ENCODE data around the gene SPRR4. TPM values are rescaled to one million over a fixed set of nuclear protein-coding genes. Genes with fewer than 3 reads are reported as not detected.

Gene SPRR4, protein sequence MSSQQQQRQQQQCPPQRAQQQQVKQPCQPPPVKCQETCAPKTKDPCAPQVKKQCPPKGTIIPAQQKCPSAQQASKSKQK
- not detected for total RNA-seq
- long read RNA-seq = 0 reads

DNA sequence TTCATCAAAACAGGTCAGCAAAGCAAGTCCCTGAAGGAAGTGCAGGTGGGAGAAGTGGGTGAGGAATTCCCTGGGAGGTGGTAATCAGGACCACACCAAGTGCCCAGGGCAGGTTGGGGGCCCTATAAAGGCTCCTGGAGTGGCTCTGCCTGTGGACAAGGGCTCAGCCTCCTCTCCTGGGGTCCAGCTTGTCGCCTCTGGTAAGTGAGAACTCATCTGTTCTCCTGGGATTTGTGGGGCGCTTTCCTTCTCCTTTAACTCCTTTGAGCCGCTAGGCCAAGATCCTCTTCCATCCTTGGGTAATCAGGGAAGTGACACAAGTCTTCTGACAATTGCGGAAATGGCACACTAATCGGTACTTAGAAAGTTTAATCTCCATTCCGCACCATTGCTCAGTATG lies at the start of gene SPRR4:
TSS of gene SPRR4 (plus strand) at position 154 of the 400 bp plus-strand sequence. CDS start 1,243 bp downstream, outside the sequence.
- DNase-seq (ENCODE audit: low spot score) = no peak

DNA sequence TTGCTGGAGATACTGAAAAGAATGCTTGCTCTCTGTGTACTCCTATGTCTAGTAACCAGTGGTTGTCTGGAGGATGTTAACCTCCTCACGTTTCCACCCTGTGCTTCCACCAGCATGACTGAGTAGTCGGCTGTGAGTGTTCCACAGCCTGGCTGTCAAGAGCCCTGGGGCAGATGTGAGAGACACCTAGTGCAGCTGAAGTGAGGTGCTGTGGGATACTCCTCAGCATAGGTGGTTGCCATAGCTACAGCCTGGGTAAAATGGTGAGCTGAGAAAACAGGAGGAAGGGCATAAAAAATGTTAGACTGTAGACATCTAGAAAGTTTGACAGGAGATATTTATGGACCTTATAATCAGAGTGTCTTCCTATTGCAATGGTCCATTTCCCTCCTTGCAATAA lies 46.3 kb upstream of the SPRR4 start:
- DNase-seq (ENCODE audit: low spot score) = no peak

DNA sequence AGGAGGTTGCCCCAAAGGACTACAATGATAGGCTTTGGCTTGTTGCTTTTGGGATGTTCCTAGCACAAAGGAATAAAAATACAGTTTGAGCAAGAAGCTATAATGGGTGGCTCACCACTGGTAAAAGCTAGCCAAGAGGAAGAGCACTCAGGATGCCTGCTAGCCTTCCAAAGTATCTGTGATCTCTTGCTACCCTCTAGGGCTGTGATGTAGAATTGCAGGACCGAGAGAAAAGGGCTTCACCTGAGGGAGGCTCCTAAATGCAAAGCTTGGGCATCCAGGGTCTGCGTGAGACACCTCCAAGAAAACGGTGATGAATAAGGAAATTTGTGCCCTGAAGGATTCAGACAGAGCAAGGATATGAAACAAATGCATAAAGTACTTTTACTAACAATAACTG lies 44.4 kb upstream of the SPRR4 start:
- DNase-seq (ENCODE audit: low spot score) = no peak

DNA sequence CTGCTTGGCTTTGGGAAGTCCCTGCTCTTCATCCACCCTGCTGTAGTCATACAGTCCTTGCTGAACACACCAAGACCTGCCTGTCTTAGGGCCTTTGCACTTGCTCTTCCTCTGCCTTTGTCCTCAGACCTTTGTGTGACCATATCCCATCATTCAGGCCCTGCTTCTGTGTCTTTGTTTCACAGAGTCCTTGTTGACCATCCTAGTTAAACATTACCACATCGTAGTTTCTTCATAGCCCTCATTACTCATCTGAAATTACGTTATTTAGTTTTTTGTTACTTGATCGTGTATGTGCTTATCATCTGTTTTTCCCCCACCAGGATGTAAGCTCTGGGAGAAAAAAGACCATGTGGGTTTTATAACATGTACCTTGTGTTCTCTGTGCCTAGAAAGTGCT lies 41.8 kb upstream of the SPRR4 start:
- DNase-seq (ENCODE audit: low spot score) = no peak

DNA sequence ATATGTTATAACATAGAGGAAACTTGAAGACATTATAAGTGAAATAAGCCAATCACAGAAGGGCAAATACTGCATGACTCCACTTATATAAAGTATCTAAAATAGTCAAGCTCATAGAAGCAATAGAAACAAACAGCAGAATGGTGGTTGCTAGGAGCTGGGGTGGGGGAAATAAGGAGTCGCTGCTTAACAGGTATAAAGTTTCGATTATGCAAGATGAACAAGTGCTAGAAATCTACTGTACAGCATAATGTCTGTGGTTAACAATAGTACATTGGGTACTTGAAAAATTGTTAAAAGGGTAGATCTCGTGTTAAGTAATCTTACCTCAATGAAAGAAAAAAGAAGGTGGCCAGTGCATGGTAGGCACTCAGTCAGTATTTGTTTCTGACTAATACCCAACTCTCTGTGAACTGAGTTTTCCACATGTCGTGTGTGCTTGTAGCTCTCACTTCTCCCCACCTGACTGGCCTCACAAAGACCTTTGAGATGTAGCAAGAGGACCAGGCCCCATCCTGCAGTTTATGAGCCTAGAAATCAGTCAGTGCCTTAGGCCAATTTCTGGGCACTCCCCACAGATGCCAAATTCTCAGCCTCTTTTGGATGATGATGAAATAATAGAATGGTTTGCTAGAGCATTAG lies 38.2 kb upstream of the SPRR4 start:
- no peak for DNase-seq (ENCODE audit: low spot score)

DNA sequence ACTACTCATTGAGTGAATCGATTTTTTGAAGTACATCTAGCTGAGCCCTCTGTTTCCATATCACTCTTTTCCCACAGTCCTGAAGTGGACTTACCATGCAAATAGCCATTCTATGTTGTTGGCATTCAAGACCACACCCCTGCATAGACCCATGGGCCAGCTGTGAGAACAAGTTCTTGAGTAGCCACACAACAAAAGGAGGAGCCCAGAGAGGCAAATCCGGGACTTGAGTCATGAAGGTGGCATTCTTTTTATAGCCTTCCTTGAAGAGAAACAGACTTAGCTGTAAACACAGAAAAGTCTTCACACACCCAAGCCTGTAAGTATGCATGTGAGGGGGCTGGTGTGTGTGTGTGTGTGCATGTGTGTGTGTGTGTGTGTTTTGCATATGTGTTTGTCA lies 37.3 kb upstream of the SPRR4 start:
- DNase-seq (ENCODE audit: low spot score) = no peak

DNA sequence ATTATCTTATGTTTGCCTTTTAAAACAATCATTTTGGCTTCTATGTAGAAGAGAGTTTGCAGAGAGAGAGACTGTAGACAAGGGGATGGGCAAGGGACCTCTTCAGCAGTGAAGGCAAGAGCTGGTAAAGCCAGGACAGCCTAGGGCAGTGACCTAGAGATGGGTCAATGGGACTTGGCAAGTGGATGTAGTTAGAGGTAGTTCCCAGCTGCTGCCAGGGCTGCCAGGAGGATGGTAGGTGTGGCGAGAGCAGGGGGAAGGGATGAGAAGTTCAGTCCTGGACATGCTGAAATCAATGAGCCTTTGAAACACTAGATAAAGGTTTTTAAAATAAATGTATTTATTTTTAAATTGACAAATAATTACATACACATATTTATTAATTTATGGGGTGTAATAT lies 29.8 kb upstream of the SPRR4 start:
- no peak for DNase-seq (ENCODE audit: low spot score)

DNA sequence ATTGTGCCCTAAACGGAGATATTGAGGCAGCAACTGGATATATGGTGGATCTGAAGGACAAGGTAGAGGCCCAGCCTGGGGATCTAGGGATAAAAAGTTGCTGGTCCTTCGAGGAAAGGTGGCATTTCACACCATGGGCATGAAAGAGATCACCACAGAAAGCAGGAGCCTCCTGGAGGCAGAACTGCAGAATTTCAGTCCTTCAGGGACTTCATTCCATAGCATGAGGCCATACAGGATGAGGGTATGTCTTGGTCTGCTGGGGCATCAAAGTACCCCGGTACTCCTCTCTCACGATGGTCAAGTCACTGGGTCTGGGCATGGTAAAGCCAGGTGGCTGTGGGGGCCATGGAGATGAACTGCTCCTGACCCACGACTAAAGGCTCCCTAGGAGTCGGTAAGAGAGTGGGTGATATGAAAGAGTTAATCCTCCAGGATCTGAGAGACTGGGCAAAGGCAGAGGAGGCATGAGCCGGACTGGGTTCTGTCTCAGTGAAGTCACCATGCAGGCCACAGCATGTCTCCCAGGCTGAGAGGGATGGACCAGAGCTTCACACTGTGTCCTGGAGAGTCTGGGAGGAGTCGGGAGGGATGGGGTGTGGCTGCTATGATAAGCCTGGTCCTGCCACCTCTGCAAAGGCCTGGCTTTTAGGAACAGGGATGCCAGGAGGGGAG lies 29.3 kb upstream of the SPRR4 start:
- DNase-seq (ENCODE audit: low spot score) = no peak

DNA sequence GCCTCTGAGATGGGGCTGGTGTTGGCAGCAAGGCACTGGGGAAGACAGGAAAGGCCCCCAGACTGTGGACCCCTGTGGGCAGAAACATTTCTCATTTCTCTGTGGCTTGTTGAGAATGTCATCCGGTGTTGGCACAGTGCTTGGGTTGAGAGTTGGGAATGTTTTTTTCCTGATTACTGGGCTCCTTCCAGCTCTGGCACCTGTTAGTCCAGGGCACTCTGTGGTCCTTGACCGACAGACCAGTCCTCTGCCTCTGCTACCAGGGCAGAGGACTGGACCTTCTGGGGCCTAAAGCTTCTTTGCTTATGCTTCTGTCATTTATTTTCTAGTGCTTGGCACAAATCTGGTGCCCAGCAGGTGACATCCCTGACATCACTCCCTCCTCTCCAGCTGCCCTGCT lies 28.3 kb upstream of the SPRR4 start:
- no peak for DNase-seq (ENCODE audit: low spot score)

DNA sequence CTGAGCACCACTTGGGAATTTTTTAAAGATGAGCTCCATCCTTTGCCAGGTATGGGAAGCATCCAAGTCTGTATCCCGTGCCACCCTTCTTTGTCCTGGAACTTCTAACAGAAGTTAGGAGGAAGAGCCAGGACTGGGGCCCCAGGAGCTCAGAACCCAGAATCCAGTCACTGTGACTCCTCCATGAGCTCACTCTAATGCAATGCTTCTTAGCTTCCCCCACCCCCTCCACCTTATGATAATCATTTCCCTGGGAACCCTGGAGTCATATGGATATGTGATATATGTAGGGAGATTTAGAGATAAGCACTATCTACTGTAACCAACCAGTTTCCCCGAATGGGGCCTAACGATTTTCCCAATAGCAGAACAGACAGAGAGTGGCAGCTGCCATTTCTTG lies 24.2 kb upstream of the SPRR4 start:
- DNase-seq (ENCODE audit: low spot score) = no peak

DNA sequence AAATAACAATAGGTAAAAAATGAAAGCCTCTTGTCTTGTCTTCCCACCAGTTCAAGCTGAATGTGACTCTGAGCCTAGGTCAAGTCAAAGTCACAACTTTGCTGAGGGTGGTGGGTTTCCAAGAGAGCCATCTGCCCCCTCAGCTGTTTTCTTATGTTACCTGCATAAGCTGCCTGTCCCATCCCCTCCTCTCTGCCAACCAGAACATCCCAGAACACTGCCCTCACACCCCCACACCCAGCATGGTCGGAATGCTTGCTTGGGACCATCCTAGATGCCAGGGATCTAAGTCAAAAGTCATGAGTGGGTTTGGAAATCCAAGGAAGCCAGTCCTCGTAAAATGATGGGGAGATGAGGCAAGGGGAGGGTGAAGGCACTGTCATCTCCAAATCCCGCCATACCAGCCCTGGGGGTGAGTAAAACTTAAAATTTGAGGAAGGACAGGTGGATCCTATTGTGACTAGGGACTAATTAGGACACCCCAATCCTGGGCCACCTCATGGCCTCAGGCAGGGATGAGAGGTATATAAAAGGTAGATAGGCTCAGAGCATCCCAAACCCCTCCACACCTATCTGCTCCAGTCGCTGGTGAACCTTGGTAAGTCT lies 23.7 kb upstream of the SPRR4 start, which contains the start of gene SPRR5:
TSS of gene SPRR5 (plus strand) at position 556 of the 606 bp plus-strand sequence. CDS start 1,349 bp downstream, outside the sequence.
- no peak for DNase-seq (ENCODE audit: low spot score)

DNA sequence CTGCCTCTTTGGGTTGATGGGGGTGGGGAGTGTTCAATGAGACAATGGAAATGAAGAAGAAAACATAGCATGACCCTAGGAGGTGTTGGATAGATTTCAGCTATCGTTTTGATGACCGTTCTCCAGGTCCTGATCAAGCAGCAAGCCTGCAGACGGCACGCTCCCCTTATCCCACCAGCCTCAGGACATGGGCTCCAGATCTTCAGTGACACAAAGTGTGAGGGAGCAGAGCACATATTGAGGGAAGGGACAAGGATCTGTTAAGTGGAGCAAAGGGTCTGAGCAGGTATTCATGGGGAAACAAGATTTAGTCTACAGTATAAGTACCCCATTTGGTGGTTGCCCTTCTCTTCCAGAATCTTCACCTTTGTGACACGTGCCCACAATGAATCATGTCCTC lies 18.7 kb upstream of the SPRR4 start:
- no peak for DNase-seq (ENCODE audit: low spot score)

DNA sequence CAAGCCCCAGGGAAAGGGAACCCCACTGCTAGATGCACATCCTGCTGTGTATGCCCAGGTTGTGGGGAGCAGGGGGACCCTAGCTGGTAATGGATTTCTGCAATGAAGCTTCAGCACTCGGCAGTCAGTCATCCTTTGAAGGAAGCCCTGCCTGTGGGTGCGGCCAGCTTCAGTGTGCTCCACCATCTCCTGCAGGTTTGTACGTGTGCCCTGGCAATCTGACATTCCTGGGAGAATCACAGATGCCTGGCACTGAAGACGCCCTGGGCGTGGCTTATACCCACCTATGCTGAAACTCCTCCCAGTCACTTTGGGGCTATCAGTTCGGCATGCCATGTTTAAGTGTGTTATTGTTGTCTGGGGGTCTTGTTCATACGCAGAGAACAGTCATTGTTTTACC lies 16.7 kb upstream of the SPRR4 start:
- no peak for DNase-seq (ENCODE audit: low spot score)

DNA sequence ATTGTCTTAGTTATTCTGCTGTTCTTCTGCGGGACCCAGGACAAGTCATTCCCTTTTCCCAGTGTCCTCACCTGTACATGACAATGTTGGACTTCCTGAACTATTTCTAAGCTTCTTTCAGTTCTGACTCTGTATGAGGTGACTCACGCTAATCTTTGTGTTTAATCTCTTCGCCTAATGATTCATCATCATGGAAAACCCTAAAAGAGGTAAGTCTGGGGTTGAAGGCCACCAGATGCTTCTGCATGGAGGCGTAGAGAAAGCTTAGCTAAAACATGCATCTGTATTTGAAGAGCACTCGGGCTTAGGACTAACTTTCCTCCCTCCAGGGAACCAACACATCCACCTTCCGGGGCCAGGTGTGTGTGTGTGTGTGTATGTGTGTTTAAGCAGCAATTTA lies 16.0 kb upstream of the SPRR4 start:
- no peak for DNase-seq (ENCODE audit: low spot score)

DNA sequence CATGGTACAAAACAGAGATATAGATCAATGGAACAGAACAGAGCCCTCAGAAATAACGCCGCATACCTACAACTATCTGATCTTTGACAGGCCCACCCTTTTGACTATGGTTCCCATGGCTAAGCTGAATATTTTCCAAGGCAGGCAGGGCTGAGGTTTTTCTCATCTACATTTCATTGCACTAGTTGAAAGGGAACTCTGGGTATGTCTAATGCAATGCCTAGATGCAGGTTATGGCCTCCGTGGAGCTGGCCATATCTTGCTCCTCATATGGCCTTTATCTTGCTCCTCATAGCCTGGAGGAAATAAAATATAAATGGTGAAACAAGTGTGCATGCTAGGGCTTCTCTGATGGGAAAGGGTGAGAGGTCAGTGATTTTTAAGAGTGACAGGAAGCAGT lies 12.9 kb upstream of the SPRR4 start:
- no peak for DNase-seq (ENCODE audit: low spot score)

DNA sequence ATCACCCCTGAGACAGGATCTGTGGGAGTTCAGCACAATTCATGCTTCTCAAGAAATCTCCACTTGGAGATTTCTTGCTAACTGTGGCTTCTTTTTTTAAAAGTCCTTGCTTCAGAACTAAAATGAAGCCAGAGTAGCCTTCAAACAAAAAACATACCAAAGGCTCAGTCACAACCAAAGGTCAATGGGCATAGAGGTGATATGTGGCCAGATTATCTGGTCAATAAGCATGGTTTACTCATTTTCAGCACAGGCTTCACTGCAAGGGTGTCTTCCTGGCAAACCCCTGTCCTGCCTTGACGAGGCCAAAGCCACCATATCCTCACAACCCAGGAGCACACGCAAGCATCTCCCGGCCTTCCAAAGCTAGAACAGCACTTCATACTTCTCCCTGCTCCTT lies 11.2 kb upstream of the SPRR4 start:
- DNase-seq (ENCODE audit: low spot score) = no peak

DNA sequence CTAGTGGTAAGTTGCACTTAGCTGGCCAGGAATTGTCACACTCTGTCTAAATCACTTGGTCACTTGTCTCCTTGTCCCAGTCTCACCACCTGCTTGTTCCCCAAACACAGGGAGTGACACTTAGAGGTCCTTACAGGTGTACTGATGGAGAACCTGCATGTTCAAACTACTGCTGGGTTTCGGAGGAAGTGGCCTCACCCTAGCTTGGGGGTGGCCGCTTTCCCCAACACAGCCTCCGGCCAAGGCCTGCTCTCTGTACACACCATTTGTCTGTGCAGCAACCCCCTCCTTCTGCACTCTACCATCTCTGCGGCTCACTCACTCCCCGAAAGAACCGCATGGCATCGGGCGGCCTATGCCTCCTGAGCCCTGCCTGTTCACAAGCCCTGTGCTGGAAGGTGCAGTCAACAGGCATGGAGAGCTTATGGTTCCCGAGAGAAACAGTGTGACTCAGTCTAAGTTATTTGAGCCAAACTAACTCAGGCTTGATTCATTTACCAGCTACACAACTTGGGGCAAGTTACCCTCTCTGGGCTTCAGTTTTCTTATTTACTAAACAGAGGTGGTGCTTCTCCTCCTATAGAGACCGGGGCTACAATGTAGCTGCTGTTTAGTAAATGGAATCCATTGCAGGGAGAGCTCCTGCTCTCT lies 10.5 kb upstream of the SPRR4 start:
- DNase-seq (ENCODE audit: low spot score) = no peak

DNA sequence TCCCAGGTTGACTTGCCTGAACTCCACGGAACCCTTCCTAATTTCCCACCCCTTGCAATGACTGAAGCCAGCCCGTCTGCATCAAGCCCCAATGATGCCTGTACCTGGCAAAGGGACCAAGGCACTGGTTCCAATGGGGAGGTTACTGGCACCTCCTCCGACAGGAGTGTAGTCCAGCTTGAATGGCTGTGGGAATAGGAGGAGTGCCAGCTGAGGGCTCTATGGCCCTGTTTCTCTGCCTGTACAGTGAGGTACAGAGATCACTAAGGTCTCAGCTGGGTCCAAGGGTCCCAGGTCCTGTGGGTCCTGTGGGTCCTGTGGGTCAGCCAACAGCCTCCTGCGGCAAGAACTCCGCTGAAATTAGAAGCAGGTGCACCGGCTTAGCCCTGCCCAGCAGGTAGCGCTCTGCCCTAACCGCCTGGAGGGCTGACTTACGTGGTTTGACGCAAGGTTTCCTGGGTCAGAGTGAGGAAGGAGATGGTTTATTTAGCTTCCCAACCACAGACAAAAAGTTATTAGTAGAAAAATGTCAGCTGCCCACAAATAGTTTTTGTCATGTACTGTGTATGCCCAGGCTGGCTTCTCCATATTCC lies 9.9 kb upstream of the SPRR4 start:
- no peak for DNase-seq (ENCODE audit: low spot score)

DNA sequence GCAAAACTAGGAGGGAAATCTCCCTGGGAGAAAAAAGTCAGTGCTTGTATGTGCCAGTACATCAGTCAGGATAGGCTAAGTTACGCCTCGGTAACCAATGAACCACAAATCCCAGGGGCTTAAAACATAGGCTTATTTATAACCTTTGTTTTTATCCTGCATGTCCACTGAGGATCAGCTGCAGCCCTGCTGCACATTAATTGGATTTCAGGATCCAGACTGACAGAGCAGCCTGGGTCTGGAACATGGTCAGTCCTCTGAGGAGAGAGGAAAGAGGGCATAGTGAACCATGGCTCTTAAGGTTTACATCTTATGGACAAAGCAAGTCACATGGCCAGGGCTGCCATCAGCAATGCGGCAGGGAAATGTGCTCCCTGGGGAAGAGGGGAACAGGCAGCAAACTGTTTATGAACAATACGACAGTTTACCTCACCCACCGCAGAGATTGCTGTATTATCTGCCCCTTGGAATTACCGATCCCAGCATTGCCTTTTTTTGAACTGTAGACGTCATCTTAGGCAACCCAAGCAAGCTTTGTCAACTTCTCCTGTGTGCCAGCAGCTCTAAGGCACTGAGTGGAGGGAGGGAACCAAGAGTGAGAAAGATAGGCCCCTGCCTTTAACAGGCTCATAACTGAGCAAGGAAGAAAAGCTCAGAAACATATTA lies 9.1 kb upstream of the SPRR4 start:
- DNase-seq (ENCODE audit: low spot score) = no peak

DNA sequence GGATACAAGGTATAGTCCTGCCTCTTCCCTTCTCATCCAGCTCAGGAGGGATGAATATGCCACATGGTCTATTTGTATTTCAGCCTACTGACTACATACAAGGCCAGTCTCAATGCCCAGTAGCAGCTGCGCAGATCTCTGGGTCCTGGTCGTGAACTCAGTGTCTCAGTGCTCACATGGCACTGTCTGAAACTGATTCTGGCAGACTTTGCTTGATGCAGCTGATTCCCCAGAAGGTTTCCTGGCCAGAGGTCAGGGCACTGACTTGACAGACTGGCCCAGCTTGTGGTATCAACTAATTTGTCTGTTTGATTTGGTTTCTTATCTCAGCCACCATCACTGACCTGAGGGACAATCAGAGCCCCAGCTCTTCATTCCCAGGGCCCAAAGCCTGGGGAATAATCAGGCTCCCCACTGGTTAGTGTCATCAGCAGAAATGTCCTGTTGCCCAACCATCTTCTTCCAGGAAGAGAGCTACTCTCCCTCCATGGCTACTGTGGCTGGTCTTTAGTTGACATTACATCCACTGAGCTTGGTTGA lies 7.5 kb upstream of the SPRR4 start:
- no peak for DNase-seq (ENCODE audit: low spot score)

DNA sequence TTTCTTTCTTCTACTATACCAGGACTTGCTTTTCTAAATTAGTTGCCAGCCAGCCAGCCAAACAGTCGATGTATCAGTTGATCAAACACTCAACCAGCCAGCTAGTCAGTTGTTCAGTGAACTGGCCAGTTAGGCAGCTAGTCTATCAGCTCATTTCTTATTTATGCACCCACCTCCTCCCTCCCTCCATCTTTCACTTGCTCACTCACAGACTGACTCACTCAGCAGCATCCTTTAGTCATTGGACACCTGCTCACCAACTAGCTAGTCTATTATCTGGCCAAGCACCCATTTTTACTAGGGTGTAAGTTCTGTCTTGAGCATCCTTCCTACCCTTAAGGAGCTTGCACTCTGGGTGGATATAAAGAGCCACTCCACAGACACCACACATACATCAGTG lies 5.9 kb upstream of the SPRR4 start:
- no peak for DNase-seq (ENCODE audit: low spot score)
